Neural progenitor cell (in vitro differentiated cells): ENCODE results near the gene DMXL2. TPM values are rescaled to one million over a fixed set of nuclear protein-coding genes. Genes with fewer than 3 reads are reported as not detected.

ENCODE experiments used
- DNase-seq: peaks from one replicate; pipeline ENCODE4 v3.0.0-alpha.2; 2016; ENCODE audit warnings: low spot score
- H2AFZ ChIP-seq: fragments of 200-600 bp; sonication (generic); replicated peaks from 2 replicates; pipeline ENCODE4 v1.6.1; 2016; ENCODE audit warnings: antibody characterized with exemption
- H3F3A ChIP-seq: fragments of 200-600 bp; sonication (generic); 2 replicates; pipeline ENCODE4 v1.6.1; 2016; ENCODE audit warnings: antibody characterized with exemption, low read depth
- H3K27ac ChIP-seq: fragments of 200-600 bp; sonication (generic); 2 replicates; pipeline ENCODE4 v1.5.1; 2016; ENCODE audit warnings: mild to moderate bottlenecking
- H3K27me3 ChIP-seq: fragments of 200-600 bp; sonication (generic); 2 replicates; pipeline ENCODE4 v1.6.1; 2016; ENCODE audit warnings: mild to moderate bottlenecking, moderate library complexity
- H3K36me3 ChIP-seq: fragments of 200-600 bp; sonication (generic); 2 replicates; pipeline ENCODE4 v1.5.1; 2016
- H3K4me1 ChIP-seq: fragments of 200-600 bp; sonication (generic); 2 replicates; pipeline ENCODE4 v1.6.1; 2016; ENCODE audit warnings: mixed run types
- H3K4me2 ChIP-seq: fragments of 200-600 bp; sonication (generic); 2 replicates; pipeline ENCODE4 v1.6.1; 2016
- H3K4me3 ChIP-seq: fragments of 200-600 bp; sonication (generic); 2 replicates; pipeline ENCODE4 v1.5.1; 2016
- H3K79me2 ChIP-seq: fragments of 200-600 bp; sonication (generic); 2 replicates; pipeline ENCODE4 v1.6.1; 2016; ENCODE audit warnings: low read depth
- H3K9ac ChIP-seq: fragments of 200-600 bp; sonication (generic); 2 replicates; pipeline ENCODE4 v1.6.1; 2016
- H3K9me3 ChIP-seq: fragments of 200-600 bp; sonication (generic); 2 replicates; pipeline ENCODE4 v1.5.1; 2016; ENCODE audit warnings: low read depth
- H4K20me1 ChIP-seq: fragments of 200-600 bp; sonication (generic); 2 replicates; pipeline ENCODE4 v1.6.1; 2016; ENCODE audit warnings: low read depth
- H3K27ac Mint-ChIP-seq: 3 replicates; pipeline ENCODE4 v1.8.0; 2021; ENCODE audit warnings: mixed read lengths
- H3K27me3 Mint-ChIP-seq: 2 replicates; pipeline ENCODE4 v1.8.0; 2022; ENCODE audit warnings: low read depth, mild to moderate bottlenecking, inconsistent platforms, moderate library complexity, mixed read lengths; ENCODE audit not compliant: insufficient read depth
- H3K36me3 Mint-ChIP-seq: 3 replicates; pipeline ENCODE4 v1.8.0; 2021; ENCODE audit warnings: mixed read lengths
- H3K4me1 Mint-ChIP-seq: 3 replicates; pipeline ENCODE4 v1.8.0; 2021; ENCODE audit warnings: mixed read lengths
- H3K4me3 Mint-ChIP-seq: 3 replicates; pipeline ENCODE4 v1.8.0; 2021; ENCODE audit warnings: mild to moderate bottlenecking, moderate library complexity, mixed read lengths
- H3K9me3 Mint-ChIP-seq: 3 replicates; pipeline ENCODE4 v1.8.0; 2020; ENCODE audit warnings: mixed read lengths
- CTCF ChIP-seq: fragments of 200-600 bp; sonication (generic); IDR thresholded peaks from 2 replicates; pipeline ENCODE4 v1.5.1; 2017; ENCODE audit warnings: antibody characterized with exemption, mild to moderate bottlenecking
- EZH2 ChIP-seq: fragments of 200-600 bp; sonication (generic); IDR thresholded peaks from 2 replicates; pipeline ENCODE4 v1.6.1; 2017; ENCODE audit warnings: antibody characterized with exemption, mild to moderate bottlenecking, moderate library complexity
- EZH2phosphoT487 ChIP-seq: fragments of 200-600 bp; sonication (generic); IDR thresholded peaks from 2 replicates; pipeline ENCODE4 v1.6.1; 2017; ENCODE audit warnings: antibody characterized with exemption
- total RNA-seq: library from RNA; depleted of rRNA; stranded (reverse); fragments of >200 nt; gene quantifications from 2 replicates; pipeline ENCODE4 v1.2.3, GENCODE V29; 2015; ENCODE audit warnings: low replicate concordance

Gene DMXL2
- total RNA-seq, 1 donor from 2014 or later = 124 TPM

- Histone ChIP-seq H3K4me2 (no peak overlapping the region), H3K4me3 (no peak overlapping the region), H3K27ac (no peak overlapping the region), H3K36me3 (no peaks in the 10 kb centered on the region), H3K4me1 (no peaks in the 10 kb centered on the region), H4K20me1 (no peaks in the 10 kb centered on the region), H2AFZ (no peak overlapping the region), H3K9me3 (no peaks in the 10 kb centered on the region), H3F3A (no peaks in the 10 kb centered on the region), H3K27me3 (no peaks in the 10 kb centered on the region), H3K9ac (no peak overlapping the region), H3K79me2 (no peaks in the 10 kb centered on the region)
- peaks cover 3% of the 10 kb centered on the region for H3K4me1 Mint-ChIP-seq
- H3K36me3 Mint-ChIP-seq = no peaks in the 10 kb centered on the region
- no peak overlapping the region for H3K4me3 Mint-ChIP-seq
- DNase-seq = no peak
- TF ChIP-seq CTCF = no peak
- TF ChIP-seq EZH2 = no peak
- TF ChIP-seq EZH2phosphoT487 = no peak
- H3K27me3 Mint-ChIP-seq = no peaks in the 10 kb centered on the region
- H3K9me3 Mint-ChIP-seq = no peaks in the 10 kb centered on the region
- H3K27ac Mint-ChIP-seq = no peak overlapping the region
Observed at GRCh38 chr15:51416129-51416528, 206.4 kb downstream of the DMXL2 start.

GRCh38 chr15:51414256-51414860 is 208.2 kb downstream of the DMXL2 start:
- no peak overlapping the region for H3K4me3 Mint-ChIP-seq
- no peaks in the 10 kb centered on the region for H3K9me3 Mint-ChIP-seq
- H3K27me3 Mint-ChIP-seq = no peaks in the 10 kb centered on the region
- Histone ChIP-seq H3K4me2 (no peak overlapping the region), H3K4me1 (no peaks in the 10 kb centered on the region), H3K9me3 (no peaks in the 10 kb centered on the region), H2AFZ (no peak overlapping the region), H3K27ac (no peak overlapping the region), H3F3A (no peaks in the 10 kb centered on the region), H3K27me3 (no peaks in the 10 kb centered on the region), H4K20me1 (no peaks in the 10 kb centered on the region), H3K9ac (no peak overlapping the region), H3K79me2 (no peaks in the 10 kb centered on the region), H3K36me3 (no peaks in the 10 kb centered on the region), H3K4me3 (no peak overlapping the region)
- H3K27ac Mint-ChIP-seq = no peak overlapping the region
- TF ChIP-seq EZH2phosphoT487 (no peak), CTCF (no peak), EZH2 (no peak)
- no peak for DNase-seq
- no peaks in the 10 kb centered on the region for H3K36me3 Mint-ChIP-seq
- peaks cover 4% of the 10 kb centered on the region for H3K4me1 Mint-ChIP-seq

- Mint-ChIP-seq H3K36me3 (no peaks in the 10 kb centered on the region), H3K4me1 (peaks cover 24% of the 10 kb centered on the region), H3K4me3 (no peak overlapping the region), H3K27me3 (peaks cover 9% of the 10 kb centered on the region), H3K27ac (no peak overlapping the region), H3K9me3 (no peaks in the 10 kb centered on the region)
- Histone ChIP-seq H3K27ac (no peak overlapping the region), H3K27me3 (no peaks in the 10 kb centered on the region), H3K4me3 (no peak overlapping the region), H4K20me1 (no peaks in the 10 kb centered on the region), H3K4me1 (no peaks in the 10 kb centered on the region), H3K36me3 (no peaks in the 10 kb centered on the region), H3K4me2 (no peak overlapping the region), H3K9ac (no peak overlapping the region), H3K9me3 (no peaks in the 10 kb centered on the region), H3F3A (no peaks in the 10 kb centered on the region), H2AFZ (no peak overlapping the region), H3K79me2 (no peaks in the 10 kb centered on the region)
- no peak for DNase-seq
- TF ChIP-seq EZH2 = no peak
- TF ChIP-seq EZH2phosphoT487 = no peak
- TF ChIP-seq CTCF = no peak
Observed at GRCh38 chr15:51405693-51406523, 216.7 kb downstream of the DMXL2 start.
